Colon (tissue), 2 donors: ENCODE results near the gene EPS8L1.
"Not testable (repeated sequence)": the region's sequence is repeated elsewhere in the genome, so short reads cannot be mapped to it uniquely, and the experiment has no call there.

Experiments
- FAIRE-seq: peaks from 2 replicates; lab custom pipeline; 2012; peaks lifted over from hg19 to GRCh38; lab: Jason Lieb, UNC
- donor health status: control.
- donor health status: control.

Gene EPS8L1

GRCh38 chr19:55050749-55051532, 24.7 kb upstream of the EPS8L1 start:
- no peak for FAIRE-seq

GRCh38 chr19:55053735-55054134, 21.9 kb upstream of the EPS8L1 start:
- FAIRE-seq: no peak

DNA sequence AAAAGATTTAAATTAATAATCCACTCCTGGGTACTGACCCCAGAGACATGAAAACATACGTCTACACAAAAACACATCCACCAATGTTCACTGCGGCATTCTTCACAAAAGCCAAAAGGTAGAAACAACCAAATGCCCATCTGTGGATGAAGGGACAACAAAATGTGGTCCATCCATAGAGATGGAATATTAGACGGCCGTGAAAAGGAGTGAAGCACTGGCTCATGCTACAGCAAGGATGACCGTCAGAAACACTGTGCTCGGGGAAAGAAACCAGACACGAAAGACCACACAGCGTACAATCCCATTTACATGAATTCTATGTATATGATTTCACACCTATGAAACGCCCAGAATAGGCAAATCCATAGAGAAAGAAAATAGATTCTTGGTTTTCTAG, 18.8 kb upstream of the EPS8L1 start:
- no peak for FAIRE-seq

GRCh38 chr19:55058781-55059610, 16.7 kb upstream of the EPS8L1 start:
- FAIRE-seq: no peak

- FAIRE-seq: not testable (repeated sequence)
These were observed 15.4 kb upstream of the EPS8L1 start for GRCh38 chr19:55060287-55060686.

DNA sequence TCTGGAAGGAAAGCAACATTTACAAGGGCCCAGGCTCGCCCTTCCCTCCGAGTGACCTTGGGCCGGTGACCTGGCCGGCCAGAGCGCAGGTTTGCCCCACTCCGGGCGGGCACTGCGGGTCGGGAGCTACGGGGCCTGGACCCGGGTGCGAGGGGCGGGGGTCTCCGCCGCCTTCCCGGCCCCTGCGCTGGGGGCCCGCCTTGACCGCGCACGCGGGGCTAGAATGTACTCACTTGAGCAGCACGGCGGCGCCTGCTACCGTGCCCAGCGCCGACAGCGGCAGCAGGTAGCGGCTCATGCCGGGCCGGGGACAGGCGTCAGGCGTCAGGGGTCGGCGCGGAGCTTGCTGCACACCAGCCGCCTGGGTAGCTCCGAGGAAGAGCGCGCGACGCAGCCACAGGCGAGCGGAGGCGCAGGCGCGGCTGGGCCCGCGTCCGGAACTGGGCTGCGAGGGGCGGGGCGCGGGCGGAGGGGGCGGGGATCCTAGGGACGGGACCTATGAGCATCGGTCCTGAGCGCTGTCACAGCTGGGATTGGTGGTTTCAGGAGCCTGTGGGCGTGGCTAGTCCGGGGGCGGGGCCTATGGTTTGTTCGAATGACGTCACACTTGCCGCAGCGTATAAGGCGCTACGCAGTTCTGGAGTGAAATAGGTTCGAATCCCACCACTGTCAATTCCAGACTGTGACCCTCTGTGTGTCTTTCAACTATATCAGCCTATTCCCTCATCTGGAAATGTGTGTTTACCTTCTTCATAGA, 12.8 kb upstream of the EPS8L1 start, which contains the start of gene RDH13:
Gene RDH13 (minus strand): TSS at position 414 of the 757 bp plus-strand sequence. CDS start 116 bp downstream, at position 298.
- FAIRE-seq: no peak

- FAIRE-seq: no peak
These were observed 12.2 kb upstream of the EPS8L1 start for GRCh38 chr19:55063492-55063843.

GRCh38 chr19:55065516-55065915, 10.2 kb upstream of the EPS8L1 start:
- not testable (repeated sequence) for FAIRE-seq

DNA sequence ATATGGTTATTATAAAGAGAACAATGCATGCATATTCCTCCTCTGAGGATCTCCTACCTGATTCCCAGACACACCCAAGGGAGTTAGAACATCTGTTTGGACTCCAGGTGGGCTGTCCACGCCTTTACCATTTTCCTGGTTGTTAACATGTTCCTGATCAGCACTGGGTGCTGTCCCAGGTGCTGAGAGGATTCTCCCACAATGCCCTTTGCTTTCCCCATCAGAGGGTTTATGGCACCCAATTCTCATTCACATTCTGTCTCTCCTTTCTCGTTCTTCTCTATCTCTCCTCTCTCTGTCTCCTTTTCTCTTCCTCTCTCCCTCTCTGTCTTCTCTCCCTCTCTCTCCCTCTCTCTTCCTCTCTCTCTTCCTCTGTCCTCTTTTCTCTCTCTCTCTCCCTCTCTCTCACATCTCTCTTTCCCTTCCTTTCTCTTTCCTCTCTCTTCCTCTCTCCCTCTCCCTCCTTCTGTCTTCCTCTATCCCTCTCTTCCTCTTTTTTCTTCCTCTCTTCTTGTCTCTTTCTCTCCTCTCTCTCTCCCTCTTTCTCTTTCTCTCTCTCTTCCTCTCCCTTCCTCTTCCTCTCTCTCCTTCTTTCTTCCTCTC, 9.5 kb upstream of the EPS8L1 start:
- FAIRE-seq: no peak

- FAIRE-seq: no peak
These were observed 7.8 kb upstream of the EPS8L1 start for GRCh38 chr19:55067869-55068268.

- FAIRE-seq: no peak
These were observed 6.5 kb upstream of the EPS8L1 start for GRCh38 chr19:55068950-55069864.

- no peak for FAIRE-seq
These were observed 5.8 kb upstream of the EPS8L1 start for GRCh38 chr19:55069865-55070197.

- FAIRE-seq: no peak
These were observed 5.1 kb upstream of the EPS8L1 start for GRCh38 chr19:55070466-55071128.

- no peak for FAIRE-seq
These were observed 4.6 kb upstream of the EPS8L1 start for GRCh38 chr19:55071129-55071502.

GRCh38 chr19:55071913-55072312, 3.8 kb upstream of the EPS8L1 start:
- FAIRE-seq: no peak

- no peak for FAIRE-seq
These were observed 652 bp downstream of the EPS8L1 start for GRCh38 chr19:55076321-55076720.

DNA sequence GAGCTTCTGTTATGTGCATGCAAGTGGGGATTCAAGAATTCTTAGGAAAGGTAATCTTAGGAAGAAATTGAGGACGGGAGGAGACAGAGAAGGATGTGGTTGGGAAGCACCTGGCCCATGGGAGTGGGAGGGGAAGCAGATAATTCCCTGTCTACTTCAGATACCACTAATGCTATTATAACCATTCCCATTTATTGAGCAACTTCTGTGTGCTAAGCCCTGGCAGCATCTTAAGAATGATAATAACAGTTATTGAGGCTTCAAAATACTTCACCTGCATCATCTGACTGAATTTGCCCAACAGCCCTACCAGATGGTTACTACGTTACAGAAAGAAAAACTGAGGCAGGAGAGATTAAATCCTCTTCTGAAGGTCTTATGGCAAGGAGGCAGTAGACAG, 1.4 kb downstream of the EPS8L1 start:
- FAIRE-seq: no peak

DNA sequence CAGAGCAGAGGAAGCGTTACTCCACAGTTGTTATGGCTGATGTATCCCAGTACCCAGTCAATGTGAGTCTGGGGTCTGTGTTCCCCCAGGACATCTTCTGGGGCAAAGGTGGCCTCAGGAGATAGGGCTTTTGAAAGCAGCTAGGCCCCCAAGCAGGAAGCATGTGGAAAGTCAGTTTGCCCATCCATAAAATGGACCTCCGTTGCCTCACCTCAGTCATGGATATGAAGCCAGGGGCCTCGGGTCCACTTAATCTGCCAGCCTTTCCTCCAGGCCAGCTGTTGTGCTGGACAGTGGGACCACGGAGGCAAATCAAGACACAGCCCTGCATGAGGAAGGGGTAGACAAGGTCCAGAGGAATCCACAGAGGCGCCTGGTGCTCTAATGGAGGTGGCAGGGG, 3.3 kb downstream of the EPS8L1 start:
- FAIRE-seq: no peak

DNA sequence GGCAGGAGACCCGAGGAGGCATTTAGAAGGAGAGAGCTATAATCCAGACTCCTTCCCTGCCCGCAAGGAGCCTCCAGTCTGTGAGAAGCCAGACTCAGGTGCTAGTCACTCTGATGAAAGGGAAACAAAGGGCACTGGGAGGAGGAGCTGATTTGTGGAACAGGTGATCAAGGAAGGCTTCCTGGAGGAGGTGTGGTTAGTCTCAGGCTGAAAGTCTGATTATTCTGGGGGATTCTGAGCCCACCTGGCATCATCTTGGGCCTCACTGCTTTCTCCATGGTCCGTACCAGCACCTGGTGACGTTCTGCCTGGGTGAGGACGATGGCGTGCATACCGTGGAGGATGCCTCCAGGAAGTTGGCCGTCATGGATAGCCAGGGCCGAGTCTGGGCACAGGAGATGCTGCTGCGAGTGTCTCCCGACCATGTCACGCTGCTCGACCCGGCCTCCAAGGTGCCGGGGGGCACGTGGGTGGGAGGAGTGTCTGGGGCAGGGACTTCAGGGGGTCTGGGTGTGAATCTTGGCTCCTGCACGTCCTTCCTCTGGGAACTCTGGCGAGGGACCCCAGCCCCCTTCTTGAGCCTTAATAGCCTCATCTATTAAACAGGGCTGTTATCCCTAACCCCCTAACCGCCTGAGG, 3.9 kb downstream of the EPS8L1 start:
- FAIRE-seq: no peak
